ENCODE measurements around the gene RNF166. TPM values are rescaled to one million over a fixed set of nuclear protein-coding genes. Genes with fewer than 3 reads are reported as not detected.

RNF166 gene
- total RNA-seq, 2 donors from 2014 or later: 24.2 to 27.2 TPM

DNA sequence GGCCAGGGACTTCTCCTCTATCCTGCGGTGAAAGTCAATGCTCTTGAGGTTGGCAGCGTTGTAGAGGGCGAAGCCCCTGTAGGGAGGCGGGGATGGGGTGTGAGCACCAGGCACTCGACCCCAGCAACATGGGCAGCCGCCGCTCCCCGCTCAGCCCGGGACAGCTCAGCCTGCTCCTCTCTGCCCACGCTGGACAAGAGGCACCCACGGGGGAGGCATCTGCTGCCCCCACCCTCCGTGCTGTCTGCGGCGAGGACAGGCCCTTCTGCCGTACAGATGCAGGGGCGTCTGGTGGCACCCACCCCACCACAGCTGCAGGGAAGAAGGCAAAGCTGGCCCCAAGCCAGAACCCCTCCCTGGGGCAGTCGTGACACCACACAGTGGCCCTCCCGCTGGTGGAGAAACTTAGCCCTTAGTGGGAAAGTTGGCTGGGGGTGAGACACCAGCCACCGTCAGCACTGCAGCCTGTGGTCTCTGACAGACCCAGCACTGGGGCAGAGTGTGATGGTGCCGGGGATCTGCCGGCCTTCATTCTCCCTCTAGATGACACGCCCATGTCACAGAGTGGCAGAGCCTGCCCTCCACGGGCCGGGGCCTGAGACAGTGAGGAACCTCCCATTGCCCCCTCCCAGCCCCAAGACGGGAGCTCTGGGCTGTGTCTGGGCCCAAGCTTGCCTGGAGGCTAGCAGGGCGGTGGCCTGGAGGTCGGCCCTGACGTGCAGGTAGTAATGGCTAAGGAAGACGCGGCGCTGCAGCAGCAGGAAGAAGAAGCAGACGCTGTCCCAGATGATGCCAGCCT is 19.6 kb upstream of the RNF166 start:
- Mint-ChIP-seq H3K27ac (no peak overlapping the region), H3K4me1 (no peaks in the 10 kb centered on the region), H3K9me3 (no peaks in the 10 kb centered on the region), H3K36me3 (ENCODE audit: low read depth) (peaks cover 13% of the 10 kb centered on the region), H3K27me3 (ENCODE audit: insufficient read depth) (no peaks in the 10 kb centered on the region), H3K4me3 (no peak overlapping the region)
- DNase-seq: no peak
- peaks cover 3% of the 10 kb centered on the region for H3K36me3 ChIP-seq (ENCODE audit: control insufficient read depth, insufficient read depth, low read length)
- H3K9me3 ChIP-seq (ENCODE audit: control insufficient read depth, low read length): no peaks in the 10 kb centered on the region
- no peak overlapping the region for H3K9ac ChIP-seq (ENCODE audit: extremely low read depth, low read length, poor library complexity, severe bottlenecking)
- no peak overlapping the region for H3K27ac ChIP-seq (ENCODE audit: low read depth, low read length)
- TF ChIP-seq, protein P1, sequence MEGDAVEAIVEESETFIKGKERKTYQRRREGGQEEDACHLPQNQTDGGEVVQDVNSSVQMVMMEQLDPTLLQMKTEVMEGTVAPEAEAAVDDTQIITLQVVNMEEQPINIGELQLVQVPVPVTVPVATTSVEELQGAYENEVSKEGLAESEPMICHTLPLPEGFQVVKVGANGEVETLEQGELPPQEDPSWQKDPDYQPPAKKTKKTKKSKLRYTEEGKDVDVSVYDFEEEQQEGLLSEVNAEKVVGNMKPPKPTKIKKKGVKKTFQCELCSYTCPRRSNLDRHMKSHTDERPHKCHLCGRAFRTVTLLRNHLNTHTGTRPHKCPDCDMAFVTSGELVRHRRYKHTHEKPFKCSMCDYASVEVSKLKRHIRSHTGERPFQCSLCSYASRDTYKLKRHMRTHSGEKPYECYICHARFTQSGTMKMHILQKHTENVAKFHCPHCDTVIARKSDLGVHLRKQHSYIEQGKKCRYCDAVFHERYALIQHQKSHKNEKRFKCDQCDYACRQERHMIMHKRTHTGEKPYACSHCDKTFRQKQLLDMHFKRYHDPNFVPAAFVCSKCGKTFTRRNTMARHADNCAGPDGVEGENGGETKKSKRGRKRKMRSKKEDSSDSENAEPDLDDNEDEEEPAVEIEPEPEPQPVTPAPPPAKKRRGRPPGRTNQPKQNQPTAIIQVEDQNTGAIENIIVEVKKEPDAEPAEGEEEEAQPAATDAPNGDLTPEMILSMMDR (conservative IDR thresholded peaks at IDR 0.05): no peak
- no peak overlapping the region for H3K4me3 ChIP-seq (ENCODE audit: low read length)
- WGBS, 2 experiments (ENCODE audit: insufficient coverage in 1 of 2, insufficient read length in 1 of 2): 94 to 95% methylated on average over 16 to 32 of the region's 32 CpGs
- no peaks in the 10 kb centered on the region for H3K27me3 ChIP-seq (ENCODE audit: control insufficient read depth, insufficient read depth, low read length, poor library complexity, severe bottlenecking)
- no peaks in the 10 kb centered on the region for H3K4me1 ChIP-seq (ENCODE audit: control insufficient read depth, insufficient read depth, low read length)

DNA sequence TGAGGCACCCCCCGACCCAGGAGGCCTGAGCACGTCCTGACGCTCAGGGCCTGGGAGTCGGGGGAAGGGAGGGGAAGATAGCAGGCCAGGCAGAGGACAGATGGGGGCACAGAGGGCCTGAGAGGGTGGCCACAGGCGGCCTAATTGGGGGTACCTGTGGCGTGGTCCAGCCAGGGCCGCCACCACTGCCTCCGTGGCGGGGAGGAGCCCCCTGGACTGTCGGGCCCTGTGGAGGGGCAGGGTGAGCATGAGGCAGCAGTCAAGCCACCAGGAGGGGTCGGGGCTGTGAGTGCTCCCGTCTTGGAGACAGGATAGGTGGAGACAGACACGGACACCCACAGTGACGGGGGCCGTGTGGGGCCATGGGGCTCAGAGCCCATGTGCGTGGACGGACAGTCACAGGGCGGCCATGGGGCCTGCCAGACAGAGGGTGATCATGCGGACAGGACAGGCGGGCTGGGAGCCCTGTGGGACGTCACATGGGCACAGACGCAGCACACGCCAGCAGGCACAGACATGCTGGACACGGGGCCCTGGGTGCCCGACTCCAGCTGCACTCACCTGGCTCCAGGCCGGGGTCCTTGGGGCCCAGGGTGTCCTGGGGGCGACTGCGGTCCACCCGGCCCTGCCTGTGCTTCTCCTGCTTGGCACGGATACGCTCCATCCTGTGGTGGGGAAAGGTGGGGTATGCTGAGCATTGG is 18.8 kb upstream of the RNF166 start:
- Mint-ChIP-seq H3K4me3 (no peak overlapping the region), H3K36me3 (ENCODE audit: low read depth) (peaks cover 17% of the 10 kb centered on the region), H3K4me1 (no peaks in the 10 kb centered on the region), H3K27me3 (ENCODE audit: insufficient read depth) (no peaks in the 10 kb centered on the region), H3K9me3 (no peaks in the 10 kb centered on the region), H3K27ac (no peak overlapping the region)
- Histone ChIP-seq H3K27ac (ENCODE audit: low read depth, low read length) (no peak overlapping the region), H3K9ac (ENCODE audit: extremely low read depth, low read length, poor library complexity, severe bottlenecking) (no peak overlapping the region), H3K9me3 (ENCODE audit: control insufficient read depth, low read length) (no peaks in the 10 kb centered on the region), H3K4me1 (ENCODE audit: control insufficient read depth, insufficient read depth, low read length) (no peaks in the 10 kb centered on the region), H3K27me3 (ENCODE audit: control insufficient read depth, insufficient read depth, low read length, poor library complexity, severe bottlenecking) (no peaks in the 10 kb centered on the region), H3K36me3 (ENCODE audit: control insufficient read depth, insufficient read depth, low read length) (peaks cover 3% of the 10 kb centered on the region), H3K4me3 (ENCODE audit: low read length) (no peak overlapping the region)
- 90 to 92% methylated on average over 11 to 31 of the region's 31 CpGs for WGBS, 2 experiments (ENCODE audit: insufficient coverage in 1 of 2, insufficient read length in 1 of 2)
- TF ChIP-seq, protein P1 (conservative IDR thresholded peaks at IDR 0.05): no peak
- DNase-seq: no peak

DNA sequence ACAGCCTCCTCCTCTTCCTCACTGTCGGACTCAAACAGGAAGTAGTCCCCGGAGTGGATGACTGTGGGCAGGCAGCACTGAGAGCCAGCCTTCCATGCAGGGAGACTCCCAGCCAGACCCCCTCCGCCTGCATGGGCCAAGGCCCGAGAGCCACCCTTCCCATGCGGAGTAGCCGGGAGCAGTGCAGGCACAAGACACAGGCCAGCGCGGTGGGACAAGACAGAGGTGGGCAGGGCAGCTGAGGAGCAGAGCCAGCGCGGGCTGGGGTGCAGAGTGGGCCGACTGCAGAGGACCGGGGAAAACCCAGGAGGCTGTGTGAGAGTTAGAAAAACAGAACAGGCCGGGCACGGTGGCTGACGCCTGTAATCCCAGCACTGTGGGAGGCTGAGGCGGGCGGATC is 17.7 kb upstream of the RNF166 start:
- no peaks in the 10 kb centered on the region for H3K4me1 ChIP-seq (ENCODE audit: control insufficient read depth, insufficient read depth, low read length)
- H3K27ac ChIP-seq (ENCODE audit: low read depth, low read length): no peak overlapping the region
- H3K9me3 ChIP-seq (ENCODE audit: control insufficient read depth, low read length): no peaks in the 10 kb centered on the region
- no peaks in the 10 kb centered on the region for H3K27me3 Mint-ChIP-seq (ENCODE audit: insufficient read depth)
- WGBS, 2 experiments (ENCODE audit: insufficient coverage in 1 of 2, insufficient read length in 1 of 2): 94 to 99% methylated on average over 10 to 17 of the region's 17 CpGs
- no peak overlapping the region for H3K9ac ChIP-seq (ENCODE audit: extremely low read depth, low read length, poor library complexity, severe bottlenecking)
- H3K36me3 Mint-ChIP-seq (ENCODE audit: low read depth): peaks cover 20% of the 10 kb centered on the region
- TF ChIP-seq, protein P1 (conservative IDR thresholded peaks at IDR 0.05): no peak
- H3K4me3 ChIP-seq (ENCODE audit: low read length): no peak overlapping the region
- peaks cover 3% of the 10 kb centered on the region for H3K36me3 ChIP-seq (ENCODE audit: control insufficient read depth, insufficient read depth, low read length)
- no peak for DNase-seq
- H3K27ac Mint-ChIP-seq: no peak overlapping the region
- no peaks in the 10 kb centered on the region for H3K27me3 ChIP-seq (ENCODE audit: control insufficient read depth, insufficient read depth, low read length, poor library complexity, severe bottlenecking)
- H3K9me3 Mint-ChIP-seq: no peaks in the 10 kb centered on the region
- H3K4me1 Mint-ChIP-seq: no peaks in the 10 kb centered on the region
- no peak overlapping the region for H3K4me3 Mint-ChIP-seq

All from endodermal cell (in vitro differentiated cells).